GM23248 (cell line): ENCODE results near the gene RHBG. TPM values are rescaled to one million over a fixed set of nuclear protein-coding genes. Genes with fewer than 3 reads are reported as not detected.

ENCODE experiments used
- DNase-seq: peaks from one replicate; pipeline ENCODE4 v3.0.0-alpha.2; 2015
- H2AFZ ChIP-seq: fragments of 200-600 bp; sonication (generic); 2 replicates; pipeline ENCODE4 v1.6.1; 2016; ENCODE audit warnings: antibody characterized with exemption
- H3F3A ChIP-seq: fragments of 200-600 bp; sonication (generic); 2 replicates; pipeline ENCODE4 v1.6.1; 2016; ENCODE audit warnings: mild to moderate bottlenecking, antibody characterized with exemption, mixed run types; ENCODE audit not compliant: insufficient read depth
- H3K27ac ChIP-seq: fragments of 200-600 bp; sonication (generic); 2 replicates; pipeline ENCODE4 v1.5.1; 2016; ENCODE audit warnings: mild to moderate bottlenecking
- H3K27me3 ChIP-seq: fragments of 200-600 bp; sonication (generic); replicated peaks from 2 replicates; pipeline ENCODE4 v1.6.1; 2016; ENCODE audit warnings: mild to moderate bottlenecking; ENCODE audit not compliant: insufficient read depth
- H3K36me3 ChIP-seq: fragments of 200-600 bp; sonication (generic); 2 replicates; pipeline ENCODE4 v1.6.1; 2016; ENCODE audit warnings: low read depth, mild to moderate bottlenecking
- H3K4me1 ChIP-seq: fragments of 200-600 bp; sonication (generic); 2 replicates; pipeline ENCODE4 v1.6.1; 2016; ENCODE audit warnings: mild to moderate bottlenecking; ENCODE audit not compliant: insufficient read depth
- H3K4me2 ChIP-seq: fragments of 200-600 bp; sonication (generic); one replicate; pipeline ENCODE4 v1.6.1; 2016; ENCODE audit warnings: mild to moderate bottlenecking; ENCODE audit not compliant: unreplicated experiment
- H3K4me3 ChIP-seq: fragments of 200-600 bp; sonication (generic); 2 replicates; pipeline ENCODE4 v1.5.1; 2016; ENCODE audit warnings: mild to moderate bottlenecking
- H3K79me2 ChIP-seq: fragments of 200-600 bp; sonication (generic); 2 replicates; pipeline ENCODE4 v1.6.1; 2016; ENCODE audit warnings: mild to moderate bottlenecking; ENCODE audit not compliant: insufficient read depth
- H3K9ac ChIP-seq: fragments of 200-600 bp; sonication (generic); 2 replicates; pipeline ENCODE4 v1.6.1; 2016; ENCODE audit warnings: mild to moderate bottlenecking
- H3K9me2 ChIP-seq: fragments of 200-600 bp; sonication (generic); 2 replicates; pipeline ENCODE4 v1.6.1; 2016; ENCODE audit warnings: mixed run types, mild to moderate bottlenecking, moderate library complexity; ENCODE audit not compliant: insufficient read depth
- H3K9me3 ChIP-seq: fragments of 200-600 bp; sonication (generic); one replicate; pipeline ENCODE4 v1.6.1; 2017; ENCODE audit warnings: low read depth
- H4K20me1 ChIP-seq: fragments of 200-600 bp; sonication (generic); 2 replicates; pipeline ENCODE4 v1.6.0; 2016; ENCODE audit not compliant: insufficient read depth
- EZH2 ChIP-seq: fragments of 200-600 bp; sonication (generic); IDR thresholded peaks from 2 replicates; pipeline ENCODE4 v1.6.1; 2018; ENCODE audit warnings: antibody characterized with exemption, mild to moderate bottlenecking; ENCODE audit not compliant: insufficient read depth, poor library complexity, severe bottlenecking
- EZH2phosphoT487 ChIP-seq: fragments of 200-600 bp; sonication (generic); IDR thresholded peaks from 2 replicates; pipeline ENCODE4 v1.6.1; 2018; ENCODE audit warnings: antibody characterized with exemption, moderate library complexity, mild to moderate bottlenecking, low read depth; ENCODE audit not compliant: insufficient read depth
- WGBS, 2 experiments: methylation state at CpG; one replicate each; pipeline ENCODE4 v1.1.6; 2015 to 2017; ENCODE audit warnings: low lambda C conversion rate in 2 of 2, low coverage in 1 of 2; ENCODE audit errors: missing lambda C conversion rate in 2 of 2; 5-methylcytosine and 5-hydroxymethylcytosine counted together
- in situ Hi-C: fragments of 300-500 bp; cut with MboI; formaldehyde crosslinking; loops from 2 replicates; pipeline ENCODE4 v1.15.0; 2020
- polyA plus RNA-seq: library from polyadenylated mRNA; unstranded; fragments of >200 nt; fragmentation: Nextera tagmentation; extraction: Ambion mirVana; gene quantifications from 2 replicates; pipeline ENCODE4 v1.2.1, GENCODE V29; 2016
- total RNA-seq: library from RNA; depleted of rRNA; stranded (reverse); fragments of >200 nt; shearing (Covaris generic); gene quantifications from 2 replicates; pipeline ENCODE4 v1.2.3, GENCODE V29; 2014

Gene RHBG
- total and polyA plus RNA-seq, 2 experiments from 2014 or later = not detected

DNA sequence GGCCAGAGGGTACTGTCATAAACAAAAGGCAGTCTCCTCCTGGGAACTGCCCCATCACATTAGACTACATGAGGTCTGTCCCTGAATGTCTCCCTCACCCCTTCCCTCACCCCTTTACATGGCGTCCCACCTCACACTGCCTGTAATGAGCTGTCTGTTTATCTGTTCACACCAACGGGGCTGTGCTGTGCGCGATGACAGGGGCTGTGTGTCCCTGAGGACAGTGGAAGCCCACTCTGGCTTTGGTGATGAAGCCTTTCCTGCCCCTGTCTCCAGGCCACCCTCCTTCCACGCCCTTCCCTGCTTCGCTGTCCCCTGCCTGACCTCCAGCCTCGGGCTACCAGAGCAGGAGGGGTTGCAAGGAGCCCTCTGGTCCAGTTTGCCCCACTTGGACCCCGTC is 22.7 kb downstream of the RHBG start:
- H3K27ac ChIP-seq = no peak overlapping the region
- 37 to 51% methylated on average over 8 of the region's 8 CpGs for WGBS, 2 experiments
- no peaks in the 10 kb centered on the region for H3F3A ChIP-seq
- H2AFZ ChIP-seq = no peak overlapping the region
- no peaks in the 10 kb centered on the region for H3K4me1 ChIP-seq
- no peak for TF ChIP-seq EZH2phosphoT487
- no peak for TF ChIP-seq EZH2
- in situ Hi-C loops = no loop called here
- H3K79me2 ChIP-seq = no peaks in the 10 kb centered on the region
- H3K27me3 ChIP-seq = peaks cover 22% of the 10 kb centered on the region
- no peak overlapping the region for H3K4me3 ChIP-seq
- H4K20me1 ChIP-seq = no peaks in the 10 kb centered on the region
- no peaks in the 10 kb centered on the region for H3K9me2 ChIP-seq
- DNase-seq = no peak
- no peaks in the 10 kb centered on the region for H3K9me3 ChIP-seq
- H3K4me2 ChIP-seq = no peak overlapping the region
- H3K36me3 ChIP-seq = no peaks in the 10 kb centered on the region
- no peak overlapping the region for H3K9ac ChIP-seq

DNA sequence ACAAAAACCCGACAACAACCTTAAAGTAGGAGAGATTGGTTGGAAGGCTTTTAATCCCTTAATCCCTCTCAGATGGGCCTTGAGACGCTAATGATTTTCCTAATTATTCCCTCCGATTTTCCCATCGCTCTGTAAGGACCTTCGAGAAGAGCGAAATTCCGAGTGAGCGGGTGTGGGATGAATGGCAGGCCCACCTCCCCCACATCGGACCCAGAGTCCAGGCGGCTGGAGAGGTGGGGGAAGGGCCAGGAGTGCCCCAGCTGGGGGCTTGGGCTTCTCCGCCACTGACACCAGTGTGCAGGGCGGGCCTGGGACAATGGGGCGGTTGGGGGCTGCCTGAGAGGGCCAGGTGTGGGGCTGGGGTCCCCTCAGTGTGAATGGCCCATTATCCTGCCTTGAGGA is 23.4 kb downstream of the RHBG start:
- H3K27ac ChIP-seq = no peak overlapping the region
- TF ChIP-seq EZH2 = no peak
- TF ChIP-seq EZH2phosphoT487 = no peak
- H3K9ac ChIP-seq = no peak overlapping the region
- no peaks in the 10 kb centered on the region for H3K36me3 ChIP-seq
- no peaks in the 10 kb centered on the region for H3K9me3 ChIP-seq
- no peaks in the 10 kb centered on the region for H3K9me2 ChIP-seq
- no peak for DNase-seq
- 73 to 74% methylated on average over 13 of the region's 13 CpGs for WGBS, 2 experiments
- H2AFZ ChIP-seq = no peak overlapping the region
- H3K4me3 ChIP-seq = no peak overlapping the region
- H3K79me2 ChIP-seq = no peaks in the 10 kb centered on the region
- in situ Hi-C loops = no loop called here
- no peak overlapping the region for H3K4me2 ChIP-seq
- no peaks in the 10 kb centered on the region for H3F3A ChIP-seq
- H3K27me3 ChIP-seq = peaks cover 20% of the 10 kb centered on the region
- H4K20me1 ChIP-seq = no peaks in the 10 kb centered on the region
- H3K4me1 ChIP-seq = no peaks in the 10 kb centered on the region

DNA sequence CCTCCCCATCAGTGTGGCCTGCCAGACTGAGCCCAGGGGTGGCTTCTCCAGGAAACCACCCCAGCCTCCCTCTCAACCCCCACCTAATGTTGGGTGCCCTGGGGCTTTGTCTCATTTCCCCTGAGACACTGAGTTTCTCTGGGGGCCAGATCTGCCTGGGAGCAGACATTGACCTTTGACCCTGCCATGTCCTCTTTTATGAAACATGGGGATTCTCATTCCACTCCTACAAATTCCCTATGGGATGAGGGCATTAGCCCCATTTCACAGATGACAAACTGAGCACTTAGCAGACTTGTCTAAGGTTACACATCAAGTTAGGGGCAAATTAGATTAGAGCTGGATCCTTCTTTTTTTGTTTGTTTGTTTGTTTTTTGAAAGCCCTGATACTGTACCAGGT is 24.1 kb downstream of the RHBG start:
- Histone ChIP-seq H3K9me2 (no peaks in the 10 kb centered on the region), H3K9ac (no peak overlapping the region), H3K4me1 (no peaks in the 10 kb centered on the region), H3K9me3 (no peaks in the 10 kb centered on the region), H2AFZ (no peak overlapping the region), H3K27me3 (peaks cover 14% of the 10 kb centered on the region), H3K4me2 (no peak overlapping the region), H3K79me2 (no peaks in the 10 kb centered on the region), H4K20me1 (no peaks in the 10 kb centered on the region), H3K4me3 (no peak overlapping the region), H3K27ac (no peak overlapping the region), H3F3A (no peaks in the 10 kb centered on the region), H3K36me3 (no peaks in the 10 kb centered on the region)
- no peak for DNase-seq
- no peak for TF ChIP-seq EZH2phosphoT487
- no peak for TF ChIP-seq EZH2
- in situ Hi-C loops = no loop called here

DNA sequence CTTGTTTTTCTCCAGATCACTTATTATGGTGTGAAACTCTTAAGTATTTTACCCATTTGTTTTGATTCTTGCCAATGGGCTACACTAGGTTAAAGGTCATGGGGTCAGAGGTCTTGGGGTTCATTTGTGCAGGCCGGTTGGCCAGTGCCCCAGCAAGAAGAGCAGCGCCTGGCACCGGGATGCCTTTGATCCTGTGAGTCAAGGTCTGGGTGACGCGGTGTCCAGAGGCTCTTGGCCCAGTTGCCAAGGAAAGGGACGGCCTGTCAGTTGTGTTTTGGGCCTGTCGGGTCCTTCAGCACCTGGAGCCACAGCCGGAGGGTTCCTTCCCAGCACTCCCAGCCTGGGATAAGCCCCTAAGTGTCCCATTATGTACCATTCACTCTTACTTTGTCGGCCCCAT is 25.1 kb downstream of the RHBG start:
- Histone ChIP-seq H3K79me2 (no peaks in the 10 kb centered on the region), H3K9me2 (no peaks in the 10 kb centered on the region), H3K9me3 (no peaks in the 10 kb centered on the region), H4K20me1 (no peaks in the 10 kb centered on the region), H3K27me3 (0 out of 2 replicates have a peak, but pooled peaks cover 4% of the 10 kb centered on the region), H3F3A (no peaks in the 10 kb centered on the region), H3K9ac (no peak overlapping the region), H2AFZ (no peak overlapping the region), H3K4me2 (no peak overlapping the region), H3K4me1 (no peaks in the 10 kb centered on the region), H3K27ac (no peak overlapping the region), H3K4me3 (no peak overlapping the region), H3K36me3 (no peaks in the 10 kb centered on the region)
- in situ Hi-C loops = no loop called here
- no peak for TF ChIP-seq EZH2phosphoT487
- TF ChIP-seq EZH2 = no peak
- no peak for DNase-seq
- 69 to 72% methylated on average over 8 to 9 of the region's 9 CpGs for WGBS, 2 experiments

DNA sequence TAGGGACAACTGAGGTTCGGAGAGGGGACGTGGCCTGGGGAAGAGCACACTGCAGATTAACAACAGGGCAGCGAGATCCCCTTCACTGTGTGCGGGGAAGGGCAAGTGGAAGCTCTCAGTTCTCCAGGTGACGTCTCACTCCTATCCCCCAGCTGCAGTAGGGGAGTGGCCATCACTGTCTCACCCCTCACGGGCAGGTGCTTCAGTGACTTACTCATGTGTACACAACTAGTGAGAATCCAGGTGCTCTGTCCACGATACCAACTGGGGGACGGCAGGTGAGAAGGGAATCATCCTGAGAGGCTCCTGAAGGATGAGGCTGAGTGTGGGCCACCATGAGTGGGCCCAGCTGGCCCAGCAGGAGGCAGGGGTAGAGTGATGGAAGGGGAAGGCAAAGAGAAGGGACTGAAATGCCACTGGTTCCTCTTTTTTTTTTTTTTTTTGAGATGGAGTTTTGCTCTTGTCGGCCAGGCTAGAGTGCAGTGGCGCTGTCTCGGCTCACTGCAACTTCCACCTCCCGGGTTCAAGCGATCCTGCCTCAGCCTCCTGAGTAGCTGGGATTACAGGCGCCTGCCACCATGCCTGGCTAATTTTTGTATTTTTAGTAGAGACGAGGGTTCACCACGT is 25.9 kb downstream of the RHBG start:
- 69 to 70% methylated on average over 16 of the region's 16 CpGs for WGBS, 2 experiments
- Histone ChIP-seq H3K27me3 (no peaks in the 10 kb centered on the region), H3K4me1 (no peaks in the 10 kb centered on the region), H3F3A (no peaks in the 10 kb centered on the region), H2AFZ (no peak overlapping the region), H3K4me3 (no peak overlapping the region), H3K79me2 (no peaks in the 10 kb centered on the region), H4K20me1 (no peaks in the 10 kb centered on the region), H3K9me3 (no peaks in the 10 kb centered on the region), H3K27ac (no peak overlapping the region), H3K4me2 (no peak overlapping the region), H3K36me3 (no peaks in the 10 kb centered on the region), H3K9ac (no peak overlapping the region), H3K9me2 (no peaks in the 10 kb centered on the region)
- TF ChIP-seq EZH2 (no peak), EZH2phosphoT487 (no peak)
- no peak for DNase-seq
- in situ Hi-C loops = no loop called here
